HepG2 (cell line): Measurements from ENCODE around the gene KTN1. TPM values are rescaled to one million over a fixed set of nuclear protein-coding genes. Genes with fewer than 3 reads are reported as not detected.

Experiments used
- AFF4 ChIP-seq: sonication (generic); formaldehyde crosslinking; IDR thresholded peaks from 2 replicates; pipeline ENCODE4 v1.4.0; 2020; ENCODE audit warnings: missing genetic modification reagents
- GMEB2 ChIP-seq: IDR thresholded peaks from 2 replicates; pipeline ENCODE4 v1.6.1; 2016; ENCODE audit warnings: missing biosample characterization, missing genetic modification reagents, low read depth
- KMT2B ChIP-seq: IDR thresholded peaks from 2 replicates; pipeline ENCODE4 v1.6.1; 2016; ENCODE audit warnings: missing genetic modification reagents, missing compliant biosample characterization
- MAZ ChIP-seq, 2 experiments: sonication (generic) in 1 of 2; formaldehyde crosslinking in 1 of 2; IDR thresholded peaks; 2 replicates each; pipeline versions ENCODE4 v1.5.0 to v1.6.1; 2012 to 2020; ENCODE audit warnings: low read depth in 2 of 2, mild to moderate bottlenecking in 2 of 2, borderline replicate concordance in 1 of 2, improper control_type of control experiment in 1 of 2, low read length in 1 of 2, missing genetic modification reagents in 1 of 2, moderate library complexity in 1 of 2
- MED1 ChIP-seq: sonication (generic); formaldehyde crosslinking; IDR thresholded peaks from 2 replicates; pipeline ENCODE4 v1.4.0; 2020; ENCODE audit warnings: missing genetic modification reagents
- MNT ChIP-seq: fragments of 450-650 bp; IDR thresholded peaks from 2 replicates; pipeline ENCODE4 v1.6.1; 2016
- MXI1 ChIP-seq: IDR thresholded peaks from 3 replicates; pipeline ENCODE4 v1.6.1; 2012; ENCODE audit warnings: low read depth, low read length, inconsistent platforms, borderline replicate concordance
- NCOA2 ChIP-seq: sonication (generic); formaldehyde crosslinking; IDR thresholded peaks from 2 replicates; pipeline ENCODE4 v1.8.0; 2022; ENCODE audit warnings: inconsistent platforms
- NFIB ChIP-seq: sonication (generic); formaldehyde crosslinking; IDR thresholded peaks from 2 replicates; pipeline ENCODE4 v1.9.0; 2021; ENCODE audit warnings: missing genetic modification reagents, mild to moderate bottlenecking, borderline replicate concordance
- PRDM15 ChIP-seq: sonication (generic); formaldehyde crosslinking; IDR thresholded peaks from 2 replicates; pipeline ENCODE4 v1.4.0; 2020; ENCODE audit warnings: missing genetic modification reagents
- SMARCE1 ChIP-seq: fragments of 450-650 bp; IDR thresholded peaks from 2 replicates; pipeline ENCODE4 v1.6.1; 2017; ENCODE audit warnings: borderline replicate concordance
- ZNF503 ChIP-seq: sonication (generic); formaldehyde crosslinking; IDR thresholded peaks from 2 replicates; pipeline ENCODE4 v1.4.0; 2020; ENCODE audit warnings: missing genetic modification reagents
- ZNF776 ChIP-seq: sonication (generic); formaldehyde crosslinking; IDR thresholded peaks from 2 replicates; pipeline ENCODE4 v1.4.0; 2020; ENCODE audit warnings: mild to moderate bottlenecking, missing genetic modification reagents
- ZSCAN5A ChIP-seq: sonication (generic); formaldehyde crosslinking; IDR thresholded peaks from 2 replicates; pipeline ENCODE4 v1.8.0; 2022; ENCODE audit warnings: mild to moderate bottlenecking, missing genetic modification reagents, borderline replicate concordance
- polyA plus RNA-seq, 8 experiments: library from polyadenylated mRNA; depleted of rRNA in 3 of 8; stranded (reverse) in 7 of 8; unstranded in 1 of 8; fragments of >200 nt; fragmentation: Illumina TruSeq in 4 of 8; extraction: Trizol in 4 of 8; gene quantifications; 2 replicates each; pipeline versions ENCODE4 v1.2.1 to v1.2.3, GENCODE V29; 2011 to 2016; ENCODE audit warnings: low read depth in 4 of 8, missing spikeins in 1 of 8, mixed read lengths in 1 of 8; ENCODE audit not compliant: insufficient read depth in 1 of 8
- total RNA-seq, 5 experiments: library from RNA; depleted of rRNA; stranded (reverse); fragments of >200 nt; fragmentation: Illumina TruSeq; extraction: Trizol; gene quantifications; 2 replicates each; pipeline ENCODE4 v1.2.3, GENCODE V29; 2016; ENCODE audit warnings: low read depth in 1 of 5

The KTN1 gene
- total and polyA plus RNA-seq, 2 of the 13 experiments (the other 11 are each of a cell fraction or from before 2014, with no cell fraction given) = 60.6 to 169 TPM

GRCh38 chr14:55592436-55592835 is 12.4 kb downstream of the KTN1 start (continued):
- TF ChIP-seq PRDM15 (CRISPR knock-in tag) (no peak), GMEB2 (CRISPR knock-in tag) (no peak), MXI1 (no peak), ZNF776 (CRISPR knock-in tag) (no peak), NCOA2 (CRISPR knock-in tag) (peak; percentile 80), SMARCE1 (no peak), NFIB (no peak), AFF4 (no peak), ZNF503 (CRISPR knock-in tag) (no peak), KMT2B (0 out of 2 replicates have a peak, but pooled peaks have one; percentile 23), MAZ (IDR thresholded peaks at IDR 0.05; ENCODE audit: borderline replicate concordance, low read depth, low read length) (no peak), MAZ (CRISPR knock-in tag; IDR thresholded peaks at IDR 0.05; ENCODE audit: low read depth) (no peak), MED1 (CRISPR knock-in tag) (no peak), ZSCAN5A (CRISPR knock-in tag) (no peak), MNT (no peak)
